ENCODE measurements around the gene SBSN.

Gene SBSN, protein sequence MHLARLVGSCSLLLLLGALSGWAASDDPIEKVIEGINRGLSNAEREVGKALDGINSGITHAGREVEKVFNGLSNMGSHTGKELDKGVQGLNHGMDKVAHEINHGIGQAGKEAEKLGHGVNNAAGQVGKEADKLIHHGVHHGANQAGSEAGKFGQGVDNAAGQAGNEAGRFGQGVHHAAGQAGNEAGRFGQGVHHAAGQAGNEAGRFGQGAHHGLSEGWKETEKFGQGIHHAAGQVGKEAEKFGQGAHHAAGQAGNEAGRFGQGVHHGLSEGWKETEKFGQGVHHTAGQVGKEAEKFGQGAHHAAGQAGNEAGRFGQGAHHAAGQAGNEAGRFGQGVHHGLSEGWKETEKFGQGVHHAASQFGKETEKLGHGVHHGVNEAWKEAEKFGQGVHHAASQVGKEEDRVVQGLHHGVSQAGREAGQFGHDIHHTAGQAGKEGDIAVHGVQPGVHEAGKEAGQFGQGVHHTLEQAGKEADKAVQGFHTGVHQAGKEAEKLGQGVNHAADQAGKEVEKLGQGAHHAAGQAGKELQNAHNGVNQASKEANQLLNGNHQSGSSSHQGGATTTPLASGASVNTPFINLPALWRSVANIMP

DNA sequence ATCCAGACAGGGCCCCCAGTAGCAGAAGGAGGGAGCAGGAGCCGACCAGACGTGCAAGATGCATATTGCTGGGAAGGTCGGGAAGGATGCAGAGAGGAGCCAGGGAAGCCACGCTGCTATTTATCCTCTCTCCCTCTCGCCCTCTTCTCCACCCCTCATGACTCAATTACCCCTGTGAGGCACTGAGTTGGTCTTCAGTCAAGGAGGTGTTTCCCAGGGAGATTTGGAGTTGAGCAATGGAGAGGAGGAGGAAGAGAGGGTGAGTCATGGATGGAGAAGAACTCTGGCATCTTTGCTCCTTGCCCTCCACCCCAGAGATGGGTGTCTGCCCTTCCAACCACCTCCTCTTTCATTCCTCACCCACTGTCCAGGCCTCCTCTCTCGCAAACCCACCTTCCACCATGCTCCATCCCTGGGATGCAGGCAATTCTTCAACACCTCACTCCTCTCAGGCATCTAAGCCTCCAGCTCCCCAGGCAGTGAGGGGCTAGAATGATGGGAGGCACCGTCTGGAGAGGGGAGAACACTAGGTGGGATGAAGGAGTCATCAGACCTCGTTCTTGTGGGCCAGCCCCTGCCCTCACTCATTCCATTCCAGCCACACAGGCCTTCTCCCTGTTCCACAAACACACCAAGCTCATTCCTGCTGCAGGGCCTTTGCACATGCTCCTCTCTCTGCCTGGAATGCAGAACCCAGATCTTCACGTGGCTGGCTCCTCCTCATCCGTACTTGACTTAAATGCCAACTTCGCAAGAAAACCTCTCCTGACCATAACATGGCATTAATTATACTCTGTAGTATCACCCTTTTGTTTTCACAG is at the start of gene SBSN:
SBSN (minus strand) TSS at position 94 of the 821 bp plus-strand sequence; CDS start at position 64, 30 bp downstream.
- DNase-seq: no peak

DNA sequence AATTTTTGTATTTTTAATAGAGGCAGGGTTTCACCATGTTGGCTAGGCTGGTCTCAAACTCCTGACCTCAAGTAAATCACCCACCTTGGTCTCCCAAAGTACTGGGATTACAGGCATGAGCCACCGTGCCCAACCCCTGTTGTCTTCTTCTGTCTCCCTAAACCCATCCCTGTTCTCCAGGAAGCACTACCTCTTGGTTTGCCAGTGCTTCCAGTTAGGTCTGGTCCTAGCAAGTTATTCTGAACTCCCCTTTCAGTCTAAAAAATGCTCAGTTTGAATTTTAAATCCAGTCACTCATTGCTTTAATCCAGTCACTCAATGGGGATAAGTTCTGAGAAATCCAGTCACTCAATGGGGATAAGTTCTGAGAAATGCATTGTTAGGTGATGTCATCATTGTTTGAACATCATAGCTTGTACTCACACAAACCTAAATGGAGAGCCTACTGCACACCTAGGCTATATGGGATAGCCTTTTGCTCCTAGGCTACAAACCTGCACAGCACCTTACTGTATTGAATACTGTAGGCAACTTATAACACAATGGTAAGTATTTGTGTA is 43.4 kb upstream of the SBSN start:
- DNase-seq: no peak

DNA sequence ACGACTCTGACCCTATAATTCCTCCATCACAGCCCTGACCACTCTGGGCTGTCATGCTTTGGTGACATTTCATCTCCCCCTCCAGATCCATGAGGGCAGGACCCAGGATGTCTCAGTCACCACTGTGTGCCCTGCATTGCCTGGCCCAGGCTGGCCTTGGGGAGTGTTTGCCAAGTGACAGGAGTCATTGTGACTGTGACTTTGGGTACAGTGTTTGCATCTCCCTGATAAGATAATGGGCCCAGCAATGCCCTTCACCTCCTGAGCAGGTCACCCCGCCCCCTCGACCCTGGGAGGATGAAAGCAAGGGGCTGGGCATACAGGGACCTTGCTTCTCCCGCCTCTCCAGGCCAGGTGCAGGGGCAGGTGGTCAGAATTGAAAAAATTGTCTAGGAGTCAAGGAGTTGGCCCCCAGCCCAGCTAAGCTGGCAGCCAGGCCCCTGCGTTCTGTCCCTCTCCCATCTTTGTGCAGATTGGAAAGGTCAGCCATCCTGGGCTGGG is 41.2 kb upstream of the SBSN start:
- DNase-seq: no peak

DNA sequence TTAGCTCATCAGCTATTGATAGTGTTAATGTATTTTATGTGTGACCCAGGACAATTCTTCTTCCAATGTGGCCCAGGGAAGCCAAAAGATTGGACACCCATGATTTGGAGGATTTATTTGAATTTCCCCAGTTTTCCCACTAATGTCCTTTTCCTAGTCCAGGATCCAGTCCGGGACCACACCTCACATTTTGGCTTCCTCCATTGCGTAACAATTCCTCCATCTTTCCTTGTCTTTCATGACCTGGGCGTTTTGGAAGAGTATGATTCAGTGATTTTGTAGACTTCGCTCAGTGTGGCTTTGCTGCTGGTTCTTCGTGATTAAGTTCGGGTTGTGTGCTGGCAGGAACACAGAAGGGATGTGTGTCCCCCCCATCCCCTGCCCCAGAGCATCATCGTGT is 38.6 kb upstream of the SBSN start:
- DNase-seq: no peak

DNA sequence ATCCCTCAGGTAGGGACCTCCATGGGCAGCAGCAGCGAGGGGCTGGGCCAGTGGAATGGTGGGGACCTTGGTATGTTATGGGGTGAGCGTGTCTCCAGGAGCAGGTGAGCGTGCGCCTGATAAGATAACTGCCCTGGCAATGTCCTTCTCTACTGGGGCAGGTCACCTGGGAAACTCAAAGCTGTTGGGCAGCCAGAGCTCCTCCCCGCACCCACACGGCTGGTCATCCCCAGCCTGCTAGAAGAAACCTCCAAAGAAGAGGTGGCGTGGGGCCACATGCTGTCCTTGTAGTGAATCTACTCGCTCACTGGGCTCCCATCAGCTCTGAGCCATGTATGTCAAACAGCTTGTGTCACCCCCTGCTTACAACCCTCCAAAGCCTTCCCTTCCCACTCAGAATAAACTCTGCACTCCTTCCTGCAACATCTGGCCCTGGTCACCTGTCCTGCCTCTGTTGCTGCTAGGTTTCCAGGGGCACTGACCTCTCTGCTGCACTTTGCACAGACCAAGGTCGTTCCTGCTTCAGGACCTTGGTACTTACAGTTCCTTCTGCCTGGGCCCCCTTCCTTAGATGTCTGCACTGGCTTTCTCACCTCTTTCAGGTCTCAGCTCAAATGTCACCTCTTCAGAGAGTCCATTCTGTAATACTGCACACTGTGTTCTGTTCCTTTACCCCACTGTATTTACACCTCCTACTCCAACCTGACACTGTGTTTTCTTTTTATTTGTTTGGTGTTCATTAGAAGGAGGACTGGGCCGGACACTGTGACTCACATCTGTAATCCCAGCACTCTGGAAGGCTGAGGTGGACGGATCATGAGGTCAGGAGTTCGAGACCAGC is 37.1 kb upstream of the SBSN start:
- DNase-seq: no peak

DNA sequence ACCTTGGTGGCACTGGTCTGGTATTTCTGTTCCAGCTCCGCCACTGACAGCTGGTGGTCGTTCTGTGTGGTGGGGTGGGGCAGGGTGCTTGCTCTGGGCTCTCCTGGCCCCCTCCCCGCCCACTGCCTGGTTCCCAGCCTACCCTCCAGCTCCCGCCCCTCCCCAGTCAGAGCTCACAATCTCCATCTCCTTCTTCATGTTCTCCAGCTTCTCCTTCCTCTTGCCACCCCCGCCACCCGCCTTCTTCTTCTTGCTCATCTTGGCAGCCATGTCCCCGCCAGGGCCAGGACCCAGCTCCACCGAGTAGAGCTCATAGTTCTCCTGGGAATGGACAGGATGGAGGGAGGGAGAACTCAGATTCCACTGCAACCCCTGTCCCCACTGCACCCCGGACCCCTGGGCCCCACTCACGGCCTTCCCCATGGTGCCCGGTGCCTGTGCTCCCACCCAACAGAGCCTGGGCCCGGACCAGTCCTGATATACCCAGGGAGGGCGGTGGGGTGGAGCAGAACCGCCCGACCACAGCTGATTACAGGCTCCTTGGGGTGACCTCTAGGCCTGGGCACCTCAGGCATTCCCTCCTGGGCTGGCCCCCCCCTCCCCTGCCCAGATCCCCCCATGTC is 35.2 kb upstream of the SBSN start, which contains the start of gene ATP4A:
ATP4A (minus strand) TSS at position 452 of the 623 bp plus-strand sequence; CDS start at position 423, 29 bp downstream.
- DNase-seq: no peak

DNA sequence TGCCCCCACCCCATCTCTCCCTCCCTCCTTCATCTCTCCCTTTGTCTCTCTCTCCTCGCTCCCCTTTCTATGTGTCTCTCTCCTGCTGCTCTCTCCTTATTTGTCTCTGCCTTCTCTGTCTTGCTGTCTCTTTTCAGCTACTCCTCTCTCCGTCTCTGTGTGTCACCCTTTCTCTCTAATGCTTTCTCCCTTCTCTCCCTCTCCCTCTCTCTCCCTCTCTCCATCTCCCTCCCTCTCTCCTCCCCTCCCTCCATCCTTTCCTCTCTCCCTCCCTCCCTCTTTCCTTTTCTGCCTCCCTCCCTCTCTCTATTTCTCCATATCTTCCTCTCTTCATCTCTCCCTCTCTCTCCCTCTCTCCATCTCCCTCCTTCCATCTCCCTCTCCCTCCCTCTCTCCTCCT is 34.7 kb upstream of the SBSN start:
- DNase-seq: no peak

DNA sequence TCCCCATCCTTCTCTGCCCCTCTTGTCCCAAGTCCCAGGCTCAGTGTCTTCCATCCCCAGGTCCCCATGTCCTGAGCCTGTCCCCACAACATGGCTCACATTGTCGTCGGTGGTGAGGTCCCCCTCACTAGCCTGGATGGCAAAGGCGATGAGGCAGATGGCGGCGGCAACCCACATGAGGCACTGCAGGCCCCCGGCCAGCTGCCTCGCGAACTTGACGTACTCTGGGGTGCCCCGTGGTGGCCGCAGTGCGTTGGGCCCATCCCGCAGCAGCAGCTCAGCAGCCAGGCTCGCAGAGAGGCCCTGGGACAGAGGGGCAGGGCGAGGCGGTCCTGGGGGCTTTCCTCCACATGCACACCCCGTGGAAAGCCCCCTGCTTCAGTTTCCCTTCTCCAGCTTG is 34.2 kb upstream of the SBSN start:
- no peak for DNase-seq

DNA sequence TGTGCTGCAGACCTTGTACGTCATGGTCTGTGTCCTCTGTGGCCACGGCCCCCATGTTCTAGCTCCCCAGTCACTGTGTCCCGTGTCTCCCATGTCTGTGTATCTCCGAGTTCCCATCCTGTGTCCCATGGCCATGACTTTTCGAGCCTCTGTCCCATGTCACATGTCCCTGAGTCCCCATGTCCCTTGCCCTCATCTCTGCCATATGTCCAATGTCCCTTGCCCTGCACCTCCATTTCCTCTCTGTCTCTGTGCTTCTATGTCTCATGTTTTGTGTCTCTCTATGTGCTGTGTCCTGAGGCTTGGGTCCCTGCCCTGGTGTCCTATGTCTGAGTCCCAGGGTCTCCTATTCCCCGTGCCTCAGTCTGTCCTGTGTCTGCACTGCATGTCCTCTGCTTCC is 33.3 kb upstream of the SBSN start:
- no peak for DNase-seq

DNA sequence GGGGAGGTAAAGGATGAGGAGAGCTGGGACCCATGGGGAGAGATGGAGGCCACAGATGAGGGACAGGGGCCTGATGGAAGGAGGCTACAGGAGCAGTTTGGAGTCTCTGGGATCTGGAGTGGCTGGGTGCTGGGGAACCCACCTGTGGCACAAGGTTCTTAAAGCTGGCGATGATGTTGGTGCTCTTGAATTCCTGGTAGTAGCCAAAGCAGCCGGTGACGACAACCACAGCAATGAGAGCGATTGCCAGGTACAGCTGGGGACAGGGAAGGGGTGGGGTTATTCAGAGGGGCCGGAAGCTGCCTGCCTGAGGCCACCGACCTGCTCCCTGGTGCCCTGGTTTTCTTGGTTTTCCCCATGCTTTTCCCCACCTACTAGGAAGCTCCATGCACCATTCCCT is 32.6 kb upstream of the SBSN start:
- DNase-seq: no peak

DNA sequence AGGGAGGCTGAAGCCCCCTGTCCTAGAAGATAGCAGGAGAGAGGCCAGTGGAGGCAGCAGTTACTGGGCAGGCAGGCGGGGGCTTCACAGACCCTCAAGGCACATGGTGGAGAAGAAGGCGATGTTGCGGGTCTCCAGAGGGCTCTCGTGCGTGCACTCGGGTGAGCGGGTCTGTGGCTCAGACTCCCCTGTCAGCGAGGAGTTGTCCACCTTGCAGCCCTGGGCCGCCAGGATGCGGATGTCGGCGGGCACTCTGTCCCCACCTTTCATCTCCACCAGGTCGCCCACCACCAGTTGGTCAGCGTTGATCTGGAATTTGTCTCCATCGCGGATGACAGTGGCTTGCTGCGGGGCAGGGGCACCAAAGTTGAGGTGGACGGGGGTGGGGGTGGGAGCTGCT is 32.2 kb upstream of the SBSN start:
- DNase-seq: no peak

DNA sequence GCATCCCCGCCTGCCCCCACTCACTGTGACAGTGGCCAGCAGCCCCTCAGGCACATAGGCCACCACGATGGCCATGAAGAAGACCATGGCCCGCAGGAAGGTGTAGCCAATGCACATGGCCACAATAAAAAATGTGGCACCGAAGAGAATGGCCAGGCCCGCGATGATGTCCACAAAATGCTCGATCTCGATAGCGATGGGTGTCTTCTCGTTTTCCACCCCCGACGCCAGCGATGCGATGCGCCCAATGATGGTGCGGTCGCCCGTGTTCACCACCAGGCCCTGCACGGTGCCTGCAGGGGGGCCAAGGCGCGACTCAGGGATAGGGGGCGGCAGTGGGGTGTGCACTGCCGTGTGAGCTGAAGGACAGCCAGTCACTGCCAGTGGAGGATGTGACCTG is 31.7 kb upstream of the SBSN start:
- DNase-seq: no peak

DNA sequence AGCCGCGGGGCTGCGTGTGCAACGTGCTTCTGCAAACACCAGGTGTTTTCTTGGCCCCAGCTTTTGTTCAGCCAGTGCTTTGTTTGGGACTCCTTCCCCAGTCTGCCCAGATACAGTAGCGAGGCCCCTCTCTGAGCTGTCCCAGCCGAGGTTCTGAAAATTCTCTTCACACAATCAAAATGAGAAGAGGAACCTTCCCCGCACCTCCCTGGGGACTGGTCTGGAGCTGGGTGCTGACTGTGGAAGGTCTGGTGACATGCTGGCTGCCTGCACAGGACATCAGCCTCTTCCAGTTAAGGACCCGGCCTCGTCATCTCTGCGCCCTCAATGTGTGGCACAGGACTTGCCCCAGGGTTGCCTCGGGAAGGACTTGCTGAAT is 31.2 kb upstream of the SBSN start:
- no peak for DNase-seq

DNA sequence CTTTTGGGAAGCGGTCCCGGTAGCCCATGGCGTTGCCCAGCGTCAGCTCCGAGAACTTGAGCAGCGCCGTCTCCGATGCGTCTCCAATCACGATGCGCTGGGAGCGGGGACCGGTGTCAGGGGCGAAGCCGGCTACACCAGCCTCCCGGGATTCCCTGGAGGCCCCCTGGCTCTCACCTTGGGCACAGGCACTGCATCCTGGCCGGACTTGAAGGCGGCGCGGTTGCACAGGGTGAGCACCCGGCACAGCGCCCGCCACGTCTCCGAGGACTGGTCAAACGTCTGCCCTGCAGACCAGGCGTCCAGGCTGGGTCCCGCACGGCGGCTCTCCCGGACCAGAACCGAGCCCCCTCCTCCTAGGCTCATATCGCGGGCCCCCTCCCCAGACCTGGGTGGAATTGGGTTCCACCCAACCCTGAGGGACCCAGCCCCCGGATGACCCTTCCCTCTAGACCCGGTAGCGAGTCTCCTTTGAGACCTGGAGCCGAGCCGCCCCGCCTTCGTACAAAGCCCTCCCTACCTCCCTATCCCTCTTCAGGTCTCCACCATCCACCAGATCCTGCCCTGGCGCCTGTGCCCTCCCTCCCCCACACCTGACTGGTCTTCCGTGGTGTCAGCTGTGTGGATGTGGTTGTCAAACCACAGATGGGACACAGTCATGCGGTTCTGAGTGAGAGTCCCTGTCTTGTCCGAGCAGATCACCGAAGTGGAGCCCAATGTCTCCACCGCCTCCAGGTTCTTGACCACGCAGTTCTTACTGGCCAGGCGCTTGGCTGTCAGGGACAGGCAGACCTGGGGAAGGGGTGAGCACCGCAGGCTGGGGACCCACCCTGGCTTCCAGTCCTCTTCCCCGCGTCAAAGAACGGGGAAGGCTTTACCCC is 30.5 kb upstream of the SBSN start:
- no peak for DNase-seq

DNA sequence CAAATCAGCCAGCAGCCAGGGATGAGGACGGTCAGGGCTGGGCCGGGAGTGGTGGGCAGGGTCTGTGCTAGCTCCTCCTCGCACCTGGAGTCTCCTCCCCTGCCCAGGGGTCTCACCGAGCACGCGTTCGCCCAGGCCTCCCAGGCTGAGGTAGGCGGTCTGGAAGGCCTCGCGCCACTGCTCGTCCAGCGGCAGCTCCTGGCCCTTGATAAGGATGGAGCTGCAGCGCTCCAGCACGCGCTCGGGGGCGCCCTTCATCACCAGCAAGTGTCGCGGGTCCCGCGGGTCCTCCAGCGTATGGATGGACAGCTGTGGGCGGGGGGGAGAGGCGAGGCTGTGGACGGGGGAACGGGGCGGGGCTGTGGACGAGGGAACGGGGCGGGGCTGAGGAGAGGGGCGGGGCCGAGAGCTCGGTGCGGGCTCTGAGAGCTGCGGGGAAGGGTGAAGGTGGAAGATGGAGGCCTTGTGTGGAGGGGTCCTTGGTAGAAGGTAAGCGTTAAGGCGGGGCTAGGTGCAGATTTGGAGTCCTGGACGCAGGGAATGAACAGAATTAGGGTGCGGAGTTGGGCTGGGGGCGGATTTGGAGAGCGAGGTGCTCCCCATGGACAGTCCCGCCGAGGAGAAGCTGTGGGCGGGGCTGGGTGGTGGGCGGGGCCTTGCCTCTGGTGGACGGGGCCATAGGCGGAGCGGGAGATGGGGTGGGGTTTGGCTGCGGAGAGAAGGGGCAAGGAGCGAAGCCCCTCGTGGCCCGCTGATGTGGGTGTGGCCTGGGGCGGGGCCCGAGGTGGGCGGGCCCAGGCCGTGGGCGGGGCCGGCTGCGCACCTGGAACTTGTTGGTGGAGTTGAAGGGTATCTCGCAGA is 29.7 kb upstream of the SBSN start:
- peak; percentile 66 for DNase-seq

DNA sequence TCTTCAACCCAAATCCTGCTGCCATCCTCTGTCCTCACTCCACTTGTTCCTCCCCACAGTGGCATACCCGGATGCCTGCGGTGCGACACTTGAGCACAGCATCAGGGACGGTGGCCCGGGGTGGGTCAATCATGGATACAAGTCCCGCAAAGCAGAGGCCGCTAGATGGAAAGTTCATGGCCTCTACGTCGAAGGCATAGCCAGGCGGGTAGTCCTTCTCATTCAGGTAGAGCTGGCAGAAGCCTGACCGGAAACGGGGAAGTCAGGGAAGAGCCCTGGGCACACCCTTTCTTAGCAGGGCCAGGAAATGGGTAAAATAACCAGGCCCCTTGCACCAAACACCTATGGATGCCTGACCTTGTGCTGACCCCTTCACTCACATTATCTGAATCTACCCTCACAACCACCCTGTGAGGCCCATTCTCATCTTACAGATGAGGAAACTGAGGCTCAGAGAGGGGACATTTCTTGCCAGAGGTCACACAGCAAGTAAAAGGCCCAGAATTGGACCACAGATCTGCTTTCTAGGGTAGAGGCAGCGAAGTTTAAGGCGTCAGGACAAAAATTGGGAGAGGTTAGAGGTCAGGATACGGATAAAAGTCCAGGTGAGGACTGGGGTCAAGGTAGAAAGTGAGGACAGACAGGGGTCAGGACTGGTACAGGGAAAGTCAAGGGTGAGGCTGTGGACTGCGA is 28.9 kb upstream of the SBSN start:
- no peak for DNase-seq

DNA sequence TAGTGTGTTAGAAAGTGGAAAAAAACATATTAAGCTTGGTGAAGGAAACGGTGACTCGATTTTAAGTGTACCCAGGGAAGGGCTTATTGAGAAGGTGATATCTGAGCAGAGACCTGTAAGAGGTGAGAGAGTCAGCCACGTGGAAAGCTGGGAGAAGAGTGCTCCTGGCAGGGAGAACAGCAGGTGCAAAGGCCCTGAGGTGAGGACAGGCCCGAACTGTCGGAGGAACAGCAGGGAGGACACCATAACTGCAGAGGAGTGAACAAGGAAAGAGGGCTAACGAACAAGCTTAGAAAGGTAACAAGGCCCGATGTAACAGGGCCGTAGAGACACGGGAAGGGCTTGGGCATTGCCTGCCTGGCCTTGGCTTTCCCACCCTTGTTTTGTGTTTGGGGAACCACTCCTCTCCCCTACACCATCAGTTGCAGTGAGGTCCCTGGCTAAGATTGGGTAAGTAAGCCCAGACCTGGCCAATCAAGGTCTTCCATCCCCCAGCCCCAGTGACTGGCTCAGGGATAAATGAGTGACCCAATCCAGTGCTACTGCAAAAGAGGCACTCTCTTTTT is 28.0 kb upstream of the SBSN start:
- no peak for DNase-seq

DNA sequence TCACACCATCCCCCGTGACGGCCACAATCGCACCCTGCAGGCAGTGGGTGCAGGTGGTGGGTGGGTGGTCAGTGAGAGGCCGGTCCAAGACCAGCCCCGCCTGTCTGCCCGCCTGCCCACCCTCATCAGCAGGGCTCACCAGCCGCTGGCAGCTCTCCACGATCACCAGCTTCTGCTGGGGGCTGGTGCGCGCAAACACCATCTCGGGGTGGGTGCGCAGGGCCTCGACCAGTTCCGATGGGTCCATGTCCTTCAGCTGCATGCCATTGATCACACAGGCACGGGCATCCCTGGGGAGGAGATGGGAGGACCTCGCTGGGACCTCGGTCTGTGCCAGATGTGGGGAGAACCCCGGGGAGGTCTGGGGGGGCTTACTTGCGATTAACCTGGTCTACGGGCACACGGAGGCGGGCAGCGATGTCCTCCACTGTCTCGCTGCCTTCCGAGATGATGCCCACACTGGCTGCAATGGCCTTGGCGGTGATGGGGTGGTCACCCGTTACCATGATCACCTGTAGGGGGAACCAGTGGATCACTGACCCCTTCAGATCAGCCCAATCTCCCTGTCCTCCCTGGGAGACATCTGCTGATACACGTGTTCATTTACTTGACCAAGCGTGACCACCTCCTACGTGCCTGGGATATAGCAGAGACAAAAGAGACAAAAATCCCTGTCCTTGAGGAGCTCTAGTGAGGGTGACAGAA is 27.3 kb upstream of the SBSN start:
- no peak for DNase-seq

All from activated T-cell treated with anti-CD3 and anti-CD28 coated beads, Interleukin-2, amount 50 U/mL, for 1 hour (primary cell).